ENCODE results near the gene HIRIP3.
"Not testable (repeated sequence)": the region's sequence is repeated elsewhere in the genome, so short reads cannot be mapped to it uniquely, and the experiment has no call there.

HIRIP3 gene

DNA sequence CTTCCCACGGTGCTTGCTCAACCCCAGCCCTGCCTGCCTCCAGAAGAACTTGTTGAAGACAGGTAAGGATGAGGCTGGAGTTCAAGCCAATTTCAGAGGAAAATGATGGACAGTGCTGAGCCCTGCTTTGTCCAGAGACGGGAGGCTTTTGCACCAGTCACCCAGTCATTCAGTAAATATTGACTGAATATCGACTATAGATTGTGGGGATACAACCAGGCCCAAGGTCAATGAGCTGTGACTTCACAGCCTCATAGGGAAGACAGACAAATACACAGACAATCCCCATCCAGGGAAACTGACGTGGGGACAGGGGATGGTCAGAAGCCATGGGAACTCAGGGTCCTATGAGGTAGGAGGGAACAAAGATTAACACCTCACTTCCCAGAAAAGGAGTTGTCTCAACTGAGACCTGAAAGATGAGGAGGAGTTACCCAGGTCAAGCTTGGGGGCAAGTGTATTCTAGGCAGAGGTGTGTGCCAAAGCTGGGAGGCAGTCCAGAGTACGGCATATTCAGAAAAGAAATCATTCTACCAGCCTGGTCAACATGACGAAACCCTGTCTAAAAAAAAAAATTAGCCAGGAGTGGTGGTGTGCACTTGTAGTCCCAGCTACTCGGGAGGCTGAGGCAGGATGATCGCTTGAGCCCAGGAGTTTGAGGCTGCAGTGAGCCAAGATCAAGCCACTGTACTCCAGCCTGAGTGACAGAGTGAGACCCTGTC lies 21.3 kb upstream of the HIRIP3 start:
- DNase-seq (ENCODE audit: low read depth, low spot score) = no peak

DNA sequence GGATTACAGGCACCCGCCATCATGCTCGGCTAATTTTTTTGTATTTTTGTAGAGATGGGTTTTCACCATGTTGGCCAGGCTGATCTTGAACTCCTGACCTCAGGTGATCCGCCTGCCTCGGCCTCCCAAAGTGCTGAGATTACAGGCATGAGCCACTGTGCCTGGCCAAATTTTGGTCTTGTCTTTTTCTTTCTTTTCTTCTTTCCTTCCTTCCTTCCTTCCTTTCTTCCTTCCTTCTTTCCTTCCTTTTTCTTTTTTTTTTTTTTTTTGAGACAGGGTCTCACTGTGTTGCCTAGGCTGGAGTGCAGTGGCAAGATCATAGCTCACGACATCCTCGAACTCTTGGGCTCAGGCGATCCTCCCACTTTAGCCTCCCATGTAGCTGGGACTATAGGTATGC lies 20.0 kb upstream of the HIRIP3 start:
- not testable (repeated sequence) for DNase-seq (ENCODE audit: low read depth, low spot score)

DNA sequence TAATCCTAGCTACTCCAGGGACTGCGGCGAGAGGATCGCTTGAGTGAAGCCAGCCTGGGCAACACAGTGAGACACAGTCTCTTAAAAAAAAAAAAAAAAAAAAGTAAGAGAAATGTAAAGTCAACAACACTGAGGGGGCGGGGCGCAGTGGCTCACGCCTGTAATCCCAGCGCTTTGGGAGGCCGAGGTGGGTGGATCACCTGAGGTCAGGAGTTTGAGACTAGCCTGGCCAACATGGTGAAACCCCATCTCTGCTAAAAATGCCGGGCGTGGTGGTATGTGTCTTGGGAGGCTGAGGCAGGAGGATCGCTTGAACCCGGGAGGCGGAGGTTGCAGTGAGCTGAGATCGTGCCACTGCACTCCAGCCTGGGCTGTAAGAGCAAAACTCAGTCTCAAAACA lies 17.2 kb upstream of the HIRIP3 start:
- not testable (repeated sequence) for DNase-seq (ENCODE audit: low read depth, low spot score)

DNA sequence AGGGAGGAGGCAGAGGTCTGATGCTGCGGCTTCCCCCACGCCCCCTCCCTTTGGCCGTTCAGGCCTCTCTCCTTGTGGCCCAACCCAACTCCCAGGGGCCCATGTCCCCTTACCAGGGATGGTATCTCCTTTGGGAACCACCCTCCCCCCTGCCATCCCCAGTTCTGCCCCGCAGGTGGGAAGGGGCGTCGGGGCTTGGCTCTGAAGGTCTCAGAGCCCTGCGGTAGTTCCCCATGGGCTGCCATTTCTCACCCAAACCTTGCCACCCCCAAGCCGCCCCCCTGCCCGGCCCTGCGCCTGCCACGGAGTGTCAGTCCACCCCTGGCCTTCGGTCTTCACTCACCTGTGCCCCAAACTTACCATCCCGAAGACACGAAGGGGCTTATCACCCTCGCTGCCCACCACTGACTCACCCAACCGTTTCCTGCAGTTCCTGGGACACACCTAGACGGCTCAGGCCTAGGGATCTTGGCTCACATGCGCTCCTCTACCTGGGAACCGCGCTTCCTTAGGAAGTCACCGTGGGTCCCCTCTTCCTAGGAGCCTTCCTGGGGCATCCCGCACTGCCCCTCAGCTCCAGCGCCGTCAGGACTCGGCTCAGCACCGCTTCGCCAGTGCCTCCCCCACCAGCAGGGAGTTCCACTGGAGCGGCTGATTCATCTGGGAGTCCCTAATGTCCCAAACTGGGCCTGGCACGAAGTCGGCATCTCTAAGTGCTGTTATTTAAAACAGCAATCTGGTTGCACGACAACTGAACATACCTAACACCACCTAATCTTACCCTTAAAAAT lies 16.5 kb upstream of the HIRIP3 start:
- DNase-seq (ENCODE audit: low read depth, low spot score) = no peak

DNA sequence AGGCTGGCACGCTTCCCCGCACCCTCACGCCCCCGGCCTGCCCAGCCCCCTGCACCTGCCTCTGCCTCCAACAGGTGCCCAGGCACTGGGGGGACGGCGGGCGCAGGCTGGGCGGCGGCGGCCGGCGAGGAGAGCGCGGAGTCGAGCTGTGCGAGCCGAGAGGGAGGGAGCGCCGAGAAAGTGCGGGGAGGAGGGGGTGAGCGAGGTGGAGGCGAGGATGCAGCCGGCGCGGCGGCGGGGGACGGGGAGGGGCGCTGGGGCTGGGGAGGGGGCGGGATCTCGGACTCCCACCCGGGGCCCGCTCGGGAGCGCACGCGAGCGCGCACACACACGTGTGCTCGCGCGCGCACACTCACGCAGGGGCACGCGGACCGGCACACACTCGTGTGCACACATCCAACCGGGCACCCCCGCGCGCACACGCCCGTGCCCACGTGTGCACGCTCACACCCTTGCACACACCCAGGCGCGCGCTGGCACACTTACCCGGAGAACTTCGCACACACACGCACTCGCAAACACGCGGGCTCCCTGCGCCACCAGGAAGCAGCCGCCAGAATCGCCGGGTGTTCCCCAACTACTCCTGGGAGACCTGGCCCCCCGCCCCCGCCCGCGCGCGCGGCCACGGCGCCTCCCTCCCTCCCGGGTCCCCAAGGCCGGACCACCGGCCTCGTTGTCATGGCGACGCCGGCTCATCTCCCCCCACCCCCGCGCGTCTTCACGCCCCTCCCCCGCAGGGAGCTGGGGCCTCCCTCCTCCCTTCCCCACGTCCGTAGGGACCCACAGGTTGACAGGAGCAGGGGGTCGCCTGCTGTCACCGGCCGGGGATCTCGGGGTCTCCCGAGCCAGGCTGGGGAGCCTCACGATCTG lies 15.7 kb upstream of the HIRIP3 start, which contains the start of gene DOC2A:
DOC2A (minus strand) TSS at position 184 of the 870 bp plus-strand sequence. CDS start 805 bp downstream, outside the sequence.
- peak; percentile 33 for DNase-seq (ENCODE audit: low read depth, low spot score)

DNA sequence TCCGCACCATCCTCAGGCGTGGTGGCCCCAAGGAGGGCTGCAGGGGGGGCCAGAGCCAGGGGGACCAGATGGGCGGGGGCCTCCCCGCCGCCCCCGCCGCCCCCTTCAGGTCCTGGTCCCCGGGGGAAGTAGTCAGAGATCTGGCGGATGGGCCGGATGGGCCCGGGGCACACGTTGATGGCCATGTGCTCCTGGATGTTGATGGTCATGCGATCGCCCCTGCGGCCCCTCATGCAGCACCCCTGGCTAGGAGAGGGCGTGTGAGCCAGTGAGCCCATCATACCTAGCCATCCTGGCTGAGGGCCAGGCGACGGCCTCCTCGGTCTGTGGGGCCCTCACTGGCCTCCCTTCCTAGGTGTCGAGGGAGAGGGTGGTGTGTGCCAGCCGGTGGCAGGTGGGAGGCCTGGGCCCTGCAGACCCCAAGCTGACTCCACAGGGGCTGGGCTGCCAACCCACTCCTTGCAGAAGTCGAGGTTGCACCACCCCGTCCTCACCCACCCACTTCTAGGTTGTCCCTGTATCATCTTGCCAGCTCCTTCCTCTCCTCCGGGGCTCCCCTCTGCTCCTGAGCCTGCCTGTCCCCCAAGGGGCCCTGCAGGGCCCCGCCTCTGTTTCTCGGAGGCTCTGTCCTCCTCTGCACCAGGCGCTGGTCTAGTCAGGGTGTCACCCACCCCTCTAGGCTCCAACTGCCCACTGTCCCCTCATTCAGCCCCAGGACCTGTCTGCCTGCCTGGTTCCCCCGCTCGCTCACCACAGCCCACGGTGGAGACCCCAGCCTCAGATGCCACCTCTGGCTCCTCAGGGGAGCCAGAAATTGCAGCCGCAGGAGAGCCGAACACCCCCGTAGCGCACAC lies 14.8 kb upstream of the HIRIP3 start:
- no peak for DNase-seq (ENCODE audit: low read depth, low spot score)

DNA sequence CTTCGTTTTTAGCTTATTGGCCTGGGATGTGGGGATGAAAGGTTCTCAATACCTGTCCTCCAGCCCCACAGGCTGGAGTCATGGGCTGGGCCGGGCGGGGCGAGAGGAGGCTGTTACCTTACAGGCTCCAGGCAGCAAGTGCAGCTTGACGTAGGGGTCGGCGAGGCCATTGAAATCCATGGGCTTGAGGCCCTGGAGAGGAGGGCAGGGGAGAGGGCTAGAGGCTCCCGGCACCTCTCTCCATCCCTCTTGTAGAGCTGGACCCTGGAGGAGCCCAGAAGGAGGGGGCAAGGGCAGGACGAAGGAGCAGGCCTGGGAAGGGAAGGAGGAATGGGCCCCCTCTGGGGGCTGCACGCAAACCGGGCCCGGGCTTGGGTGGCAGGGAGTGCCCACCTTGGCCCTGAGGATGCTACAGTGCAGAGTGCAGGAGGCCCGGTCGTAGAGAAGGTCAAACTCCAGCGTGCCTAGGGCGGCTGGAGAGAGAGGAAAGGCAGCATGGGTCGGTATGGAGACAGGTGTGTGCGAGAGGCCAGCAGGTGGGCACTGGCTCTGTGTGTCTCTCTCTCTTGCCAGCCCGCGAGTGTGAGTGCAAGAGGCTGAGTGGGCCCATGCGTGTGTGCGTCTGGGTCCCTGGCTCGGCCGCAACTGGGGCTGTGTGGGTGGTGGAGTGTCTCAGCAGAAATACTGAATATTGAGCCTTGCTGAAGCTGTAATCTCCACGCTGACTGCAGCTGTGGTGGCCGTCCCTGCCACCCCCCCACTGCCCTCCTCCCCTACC lies 13.9 kb upstream of the HIRIP3 start:
- no peak for DNase-seq (ENCODE audit: low read depth, low spot score)

DNA sequence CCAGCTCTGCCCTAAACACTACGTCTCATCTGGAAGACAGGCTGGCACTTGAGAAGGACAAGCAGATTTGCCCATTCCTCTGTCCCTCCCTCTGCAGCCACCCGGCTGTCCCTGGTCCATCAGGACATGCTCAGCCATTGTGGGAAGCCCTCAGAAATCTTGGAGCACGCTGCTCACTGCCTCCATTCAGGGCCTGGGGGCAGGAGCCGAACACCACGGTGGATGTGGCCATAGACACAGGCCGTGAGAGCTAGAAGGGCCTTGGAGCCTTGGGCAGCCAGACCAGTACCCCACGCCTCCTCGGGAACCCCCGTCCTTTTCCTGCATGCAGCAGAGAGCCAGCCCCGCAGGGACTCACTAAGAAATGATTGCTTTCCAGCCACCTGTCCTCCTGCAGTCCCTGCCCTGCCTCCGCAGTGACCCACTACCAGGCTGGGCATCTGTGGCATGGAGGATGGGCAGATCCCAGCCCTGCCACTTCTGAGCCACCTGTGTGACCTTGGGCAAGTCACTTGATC lies 12.0 kb upstream of the HIRIP3 start:
- no peak for DNase-seq (ENCODE audit: low read depth, low spot score)

DNA sequence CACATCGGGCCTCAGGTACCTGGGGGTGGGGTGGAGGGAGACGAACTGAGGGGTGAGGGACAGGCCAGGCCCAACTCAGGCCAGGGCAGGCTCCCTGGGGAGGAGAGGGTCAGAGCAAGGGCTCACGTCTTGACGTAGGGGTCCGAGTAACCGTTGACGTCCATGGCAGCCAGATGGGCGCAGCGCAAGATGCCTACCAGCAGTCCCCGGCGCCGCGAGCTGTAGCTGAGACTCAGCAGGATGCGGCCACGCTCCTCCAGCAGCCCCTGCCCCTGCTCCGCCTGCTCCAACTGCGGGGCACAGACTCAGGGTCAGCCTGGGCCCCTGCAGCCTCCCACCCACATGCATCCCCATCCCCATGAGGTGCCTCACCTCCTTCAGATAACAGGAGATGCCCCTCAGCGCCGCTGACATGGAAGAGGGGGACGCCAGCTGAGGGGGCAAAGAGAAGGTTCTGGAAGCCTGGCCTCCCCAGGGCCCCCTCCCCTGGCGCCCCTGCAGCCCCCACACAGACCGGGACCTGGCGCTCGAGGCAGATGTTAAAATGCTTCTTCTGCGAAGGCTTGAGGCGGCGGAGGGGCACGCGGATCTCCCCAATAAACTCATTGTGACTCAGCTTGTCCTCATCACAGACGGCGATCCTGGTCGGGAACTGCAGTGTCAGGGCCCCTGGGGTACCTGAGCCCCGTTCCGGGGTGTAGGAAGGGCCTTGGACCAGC lies 11.4 kb upstream of the HIRIP3 start:
- DNase-seq (ENCODE audit: low read depth, low spot score) = no peak

DNA sequence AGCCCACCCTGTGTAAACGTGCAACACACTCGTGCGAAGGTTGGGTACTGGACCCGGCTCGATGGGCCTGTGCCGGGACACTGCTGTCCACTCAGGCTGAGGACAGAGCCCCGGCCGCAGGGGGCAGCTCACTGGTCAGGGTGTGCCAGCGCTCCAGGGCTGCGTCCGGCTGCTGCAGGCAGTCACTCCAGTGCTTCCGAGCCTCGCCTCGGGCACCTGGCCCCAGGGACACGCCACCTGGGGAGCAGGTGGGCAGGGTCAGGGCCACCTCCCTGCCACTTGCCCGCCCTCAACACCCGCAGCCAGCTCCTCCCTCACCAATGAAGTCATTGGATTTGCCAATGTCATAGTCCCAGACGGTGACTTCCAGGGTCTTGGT lies 10.7 kb upstream of the HIRIP3 start:
- no peak for DNase-seq (ENCODE audit: low read depth, low spot score)

DNA sequence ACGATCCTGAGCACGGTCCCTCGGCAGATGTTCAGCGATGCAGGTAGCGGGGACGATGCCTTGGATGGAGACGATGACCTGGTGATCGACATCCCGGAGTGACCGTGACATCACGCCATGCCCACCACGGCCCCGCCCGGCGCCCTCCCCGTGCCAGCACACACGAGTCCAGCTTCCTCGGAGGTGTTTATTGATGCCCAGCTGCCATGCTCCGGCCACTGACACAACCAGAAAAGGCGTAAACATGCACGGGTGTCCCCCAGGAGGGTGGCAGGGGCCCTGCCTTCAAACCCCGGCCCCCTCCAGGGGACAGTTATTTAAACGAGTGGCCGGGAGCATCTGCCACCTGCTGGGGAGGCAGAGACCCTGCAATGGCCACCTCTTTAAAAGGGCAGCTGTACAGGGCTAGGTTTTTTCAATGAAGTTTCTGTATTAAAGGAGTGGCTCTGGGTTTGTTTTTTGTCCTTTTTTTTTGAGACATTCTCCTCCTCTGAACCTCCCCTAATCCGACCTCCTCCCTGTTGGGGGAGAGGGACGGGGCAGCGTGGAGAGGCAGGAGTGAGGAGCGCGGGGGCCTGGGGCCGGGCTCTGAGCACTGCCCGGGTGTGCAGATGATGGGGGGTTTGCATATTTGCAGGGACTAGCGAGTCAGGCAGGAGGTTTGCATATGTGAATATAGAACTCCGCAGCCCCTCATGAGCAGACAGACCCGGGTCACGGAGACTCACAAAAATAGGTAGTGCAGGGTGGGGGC lies 10.1 kb upstream of the HIRIP3 start:
- peak; percentile 62 for DNase-seq (ENCODE audit: low read depth, low spot score)

DNA sequence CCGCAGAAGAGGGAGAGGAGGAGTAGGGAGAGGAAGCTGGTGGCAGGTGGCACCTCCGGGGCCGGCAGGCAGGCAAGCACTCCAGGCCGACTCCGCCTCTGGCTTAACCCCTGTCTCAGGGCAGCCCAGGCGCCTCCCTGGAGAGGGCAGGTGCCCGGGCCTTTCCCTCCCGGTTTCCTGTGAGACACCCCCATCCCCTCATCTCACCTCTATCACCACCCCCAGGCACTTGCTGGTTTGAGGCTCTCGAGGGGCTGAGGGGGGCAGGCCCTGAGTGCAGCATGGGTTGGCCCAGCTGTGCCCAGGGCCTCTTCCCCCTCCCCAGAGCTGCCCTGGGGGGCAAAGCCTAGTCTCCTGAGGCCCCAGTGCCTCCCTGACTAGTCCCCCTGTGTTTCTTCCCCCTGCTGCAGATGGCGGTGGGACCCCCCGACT lies 9.4 kb upstream of the HIRIP3 start:
- no peak for DNase-seq (ENCODE audit: low read depth, low spot score)

DNA sequence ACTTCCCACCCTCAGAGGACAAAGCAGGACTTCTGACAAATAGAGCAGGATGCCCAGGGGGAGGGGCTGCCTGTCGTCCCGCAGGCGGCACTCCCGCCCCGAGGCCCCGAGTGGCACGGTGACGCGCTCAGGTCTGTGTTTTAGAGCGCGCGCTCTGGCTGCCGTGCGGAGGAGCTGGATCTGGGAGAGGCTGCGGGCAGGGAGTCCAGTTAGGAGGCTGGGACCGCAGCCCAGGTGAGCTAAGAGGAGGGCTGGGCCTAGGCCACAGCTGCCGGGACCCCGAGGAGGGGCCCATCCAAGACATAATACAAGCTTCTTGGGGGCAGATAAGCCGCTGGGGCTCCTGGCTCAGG lies 9.0 kb upstream of the HIRIP3 start:
- no peak for DNase-seq (ENCODE audit: low read depth, low spot score)

DNA sequence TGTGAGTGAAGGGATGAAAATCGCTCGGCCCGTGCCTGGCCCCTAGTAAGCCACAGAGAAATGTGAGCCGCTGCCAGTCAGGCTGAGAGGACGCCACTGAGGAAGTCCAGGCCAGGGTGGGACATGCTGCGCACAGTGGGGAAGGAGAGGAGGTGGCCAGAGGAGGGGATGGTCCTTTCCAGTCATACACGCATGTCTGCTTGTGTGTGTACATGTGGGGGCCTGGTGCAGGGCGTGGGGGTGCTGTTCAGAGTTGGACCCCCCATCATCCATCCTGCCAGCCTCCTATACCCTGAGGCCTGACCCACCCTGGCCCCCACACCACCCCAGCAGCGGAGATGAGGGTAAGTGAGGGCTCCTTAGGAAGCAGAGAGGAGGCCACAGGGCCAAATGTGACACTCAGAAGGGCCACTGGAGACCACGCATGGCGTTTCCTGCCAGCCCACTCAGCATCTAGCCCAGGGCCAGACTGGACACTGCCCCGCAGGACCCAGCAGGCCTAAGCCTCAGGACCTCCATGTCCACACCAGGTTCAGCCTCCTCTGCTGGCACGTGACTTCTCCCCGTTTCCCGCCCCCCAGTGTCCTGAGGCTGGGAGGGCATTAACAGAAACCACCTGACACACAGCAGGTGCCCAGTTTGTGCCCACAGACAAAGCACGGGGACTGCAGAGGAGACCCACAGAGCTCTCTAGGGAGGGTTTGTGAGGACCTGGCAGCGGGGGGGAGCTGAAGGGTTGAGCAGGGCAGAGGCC lies 8.4 kb upstream of the HIRIP3 start:
- no peak for DNase-seq (ENCODE audit: low read depth, low spot score)

DNA sequence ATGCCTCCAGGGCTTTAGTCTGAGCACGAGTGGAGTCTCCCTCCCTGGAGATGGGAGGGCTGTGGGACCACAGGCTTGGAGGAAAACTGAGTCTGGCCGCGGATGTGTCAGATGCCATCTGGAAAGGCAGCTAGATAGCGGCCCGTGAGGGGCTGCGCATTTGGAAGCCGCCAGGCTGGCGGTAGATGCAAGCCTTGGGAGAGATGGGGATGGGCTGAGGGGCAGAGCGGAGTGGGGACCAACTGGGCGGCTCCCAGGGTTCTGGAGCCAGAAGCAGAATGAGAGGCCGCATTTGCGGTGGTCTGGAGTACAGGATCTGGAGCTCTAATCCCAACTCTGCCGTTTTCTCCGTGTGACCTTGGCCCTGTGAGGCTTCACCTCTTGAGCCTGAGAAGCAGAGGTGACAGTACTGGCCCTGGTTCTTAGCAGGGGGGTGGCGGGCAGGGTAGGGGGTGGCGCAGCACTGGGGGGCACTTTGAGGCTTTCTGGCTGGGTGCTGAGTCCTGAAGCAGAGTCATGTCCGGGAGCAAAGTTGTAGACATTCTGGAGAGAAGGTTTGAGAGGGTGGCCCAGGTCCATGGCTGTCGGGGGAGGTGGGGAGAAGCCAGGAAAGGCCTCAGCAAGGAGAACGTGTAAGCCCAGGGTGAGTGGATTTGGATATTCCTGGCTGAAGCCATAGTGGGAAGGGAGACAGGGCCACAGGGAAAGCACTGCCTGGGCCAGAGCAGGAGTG lies 7.4 kb upstream of the HIRIP3 start:
- no peak for DNase-seq (ENCODE audit: low read depth, low spot score)

DNA sequence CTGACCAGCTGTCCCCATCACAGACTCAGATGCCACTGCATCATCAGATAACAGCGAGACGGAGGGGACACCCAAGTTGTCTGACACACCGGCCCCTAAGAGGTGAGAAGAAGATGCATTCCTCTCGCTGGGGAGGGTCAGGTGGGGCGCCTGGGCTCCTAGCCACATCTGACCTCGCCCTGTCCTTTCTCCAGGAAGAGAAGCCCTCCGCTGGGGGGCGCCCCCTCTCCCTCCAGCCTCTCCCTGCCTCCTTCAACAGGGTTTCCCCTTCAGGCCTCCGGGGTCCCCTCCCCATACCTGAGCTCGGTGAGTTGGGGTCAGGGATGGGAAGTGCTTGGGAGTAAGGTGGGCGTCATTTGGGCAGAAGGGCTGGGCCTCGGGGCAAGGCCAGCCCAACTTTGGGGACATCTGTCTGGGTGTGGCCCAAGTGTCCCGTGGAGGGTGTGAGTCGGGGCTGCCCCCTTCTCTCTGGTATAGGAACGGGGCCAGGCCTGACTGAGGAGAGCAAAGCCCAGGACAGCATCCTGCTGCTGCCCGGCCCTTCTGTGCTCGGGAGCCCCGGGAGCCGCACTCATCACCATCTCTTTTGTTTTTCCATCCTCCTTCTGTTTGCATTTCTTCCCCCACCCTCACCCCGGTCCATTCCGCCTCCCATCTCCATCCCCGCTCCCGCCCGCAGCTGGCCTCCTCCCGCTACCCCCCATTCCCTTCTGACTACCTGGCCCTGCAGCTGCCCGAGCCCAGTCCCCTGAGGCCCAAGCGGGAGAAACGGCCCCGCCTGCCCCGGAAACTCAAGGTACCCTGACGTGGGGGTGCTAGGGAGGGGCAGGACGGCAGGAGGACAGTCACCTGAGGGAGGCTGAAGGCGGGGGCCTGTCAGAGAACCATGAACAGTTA lies 5.6 kb upstream of the HIRIP3 start:
- DNase-seq (ENCODE audit: low read depth, low spot score) = no peak
